ENCODE results near the gene BID.

BID gene

DNA sequence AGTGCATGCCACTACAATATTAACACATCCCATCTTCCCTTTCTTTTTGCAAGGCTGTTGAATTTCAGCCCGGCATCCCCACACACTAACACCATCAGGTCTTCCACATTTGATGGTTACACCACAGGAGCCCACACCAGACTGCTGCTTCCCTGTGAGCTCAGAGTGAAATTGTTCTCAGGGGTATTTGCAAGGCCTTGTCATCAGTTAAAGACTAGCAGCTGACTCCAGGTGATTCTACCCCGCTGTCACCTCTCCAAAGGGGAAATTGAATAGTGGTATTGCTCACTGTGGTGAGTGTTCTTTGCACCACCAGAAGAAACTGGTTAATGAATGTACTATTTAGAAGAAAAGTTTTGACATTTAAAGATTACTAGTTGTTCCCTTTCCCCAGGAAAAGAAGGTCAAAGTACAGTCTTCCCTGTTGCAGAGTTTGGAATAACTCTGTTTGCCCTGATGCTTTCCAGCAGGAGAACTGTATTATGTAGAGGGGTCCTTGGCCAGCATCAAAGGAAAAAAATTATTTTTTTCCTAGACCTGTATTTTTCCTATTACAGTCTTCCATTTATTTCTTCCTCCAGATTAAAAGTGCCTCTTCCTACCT is 41.9 kb downstream of the BID start:
- DNase-seq, result no peak

DNA sequence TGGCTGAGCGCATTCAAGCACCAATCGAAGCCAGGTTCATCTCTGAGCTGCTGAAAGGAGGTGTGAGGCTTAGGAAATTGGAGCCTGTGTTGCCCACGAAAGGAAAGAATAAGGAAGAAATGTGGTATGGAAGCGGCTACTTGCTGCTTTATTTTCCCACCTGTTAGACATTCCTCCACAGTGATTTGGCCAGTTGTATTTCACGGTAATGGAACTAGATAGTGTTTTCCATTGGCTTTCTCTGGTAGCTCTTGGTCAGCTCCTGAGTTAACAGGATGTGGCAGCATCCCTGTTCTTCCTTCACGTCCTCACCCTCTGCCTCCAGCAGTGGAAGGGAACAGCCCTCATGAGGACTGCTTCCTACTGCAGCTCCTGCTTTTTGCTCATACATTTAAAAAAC is 44.7 kb downstream of the BID start:
- no peak for DNase-seq

DNA sequence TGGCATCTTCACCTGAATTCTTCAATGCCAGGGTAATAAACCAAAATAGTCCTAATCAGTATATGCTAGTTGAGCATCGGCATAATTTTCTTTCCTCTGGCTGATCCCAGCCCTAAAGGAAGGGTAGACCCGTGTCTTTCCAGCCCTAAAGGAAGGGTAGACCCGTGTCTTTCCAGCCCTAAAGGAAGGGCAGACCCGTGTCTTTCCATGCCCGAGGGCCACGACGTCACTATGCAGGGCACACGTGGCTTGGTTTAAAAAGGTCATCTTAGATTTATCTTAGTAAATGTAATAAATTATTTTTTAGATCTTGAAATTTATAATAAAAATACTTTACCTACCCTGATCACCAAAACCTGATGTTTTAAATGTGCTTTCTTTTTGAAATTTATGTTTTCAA is 45.5 kb downstream of the BID start:
- DNase-seq, result no peak

DNA sequence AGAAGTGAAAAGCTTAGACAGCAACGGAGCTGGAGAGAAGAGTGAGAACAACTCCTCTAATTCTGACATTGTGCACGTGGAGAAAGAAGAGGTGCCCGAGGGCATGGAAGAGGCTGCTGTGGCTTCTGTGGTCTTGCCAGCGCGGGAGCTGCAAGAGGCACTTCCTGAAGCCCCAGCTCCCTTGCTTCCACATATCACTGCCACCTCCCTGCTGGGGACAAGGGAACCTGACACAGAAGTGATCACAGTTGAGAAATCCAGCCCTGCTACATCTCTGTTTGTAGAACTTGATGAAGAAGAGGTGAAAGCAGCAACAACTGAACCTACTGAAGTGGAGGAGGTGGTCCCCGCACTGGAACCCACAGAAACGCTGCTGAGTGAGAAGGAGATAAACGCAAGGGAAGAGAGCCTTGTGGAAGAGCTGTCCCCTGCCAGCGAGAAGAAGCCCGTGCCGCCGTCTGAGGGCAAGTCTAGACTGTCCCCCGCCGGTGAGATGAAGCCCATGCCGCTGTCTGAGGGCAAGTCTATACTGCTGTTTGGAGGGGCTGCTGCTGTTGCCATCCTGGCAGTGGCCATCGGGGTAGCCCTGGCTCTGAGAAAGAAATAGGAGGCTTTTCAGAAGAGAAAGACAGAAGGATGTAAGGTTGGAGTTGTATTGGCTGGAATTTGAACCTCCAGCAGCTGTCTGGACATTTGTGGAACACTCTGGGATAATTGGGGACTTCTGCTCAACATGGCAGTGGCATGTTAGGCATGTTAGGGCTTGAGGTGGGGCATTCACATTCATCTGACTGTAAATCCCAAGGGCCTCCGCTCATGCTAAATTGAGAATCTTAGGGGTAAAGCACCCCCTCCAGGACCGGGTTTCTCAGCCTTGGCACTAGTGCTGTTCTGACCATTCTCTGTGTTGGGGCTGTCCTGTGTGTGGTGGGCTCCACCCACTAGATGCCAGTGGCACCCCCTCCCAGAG is 47.1 kb downstream of the BID start:
- no peak for DNase-seq

DNA sequence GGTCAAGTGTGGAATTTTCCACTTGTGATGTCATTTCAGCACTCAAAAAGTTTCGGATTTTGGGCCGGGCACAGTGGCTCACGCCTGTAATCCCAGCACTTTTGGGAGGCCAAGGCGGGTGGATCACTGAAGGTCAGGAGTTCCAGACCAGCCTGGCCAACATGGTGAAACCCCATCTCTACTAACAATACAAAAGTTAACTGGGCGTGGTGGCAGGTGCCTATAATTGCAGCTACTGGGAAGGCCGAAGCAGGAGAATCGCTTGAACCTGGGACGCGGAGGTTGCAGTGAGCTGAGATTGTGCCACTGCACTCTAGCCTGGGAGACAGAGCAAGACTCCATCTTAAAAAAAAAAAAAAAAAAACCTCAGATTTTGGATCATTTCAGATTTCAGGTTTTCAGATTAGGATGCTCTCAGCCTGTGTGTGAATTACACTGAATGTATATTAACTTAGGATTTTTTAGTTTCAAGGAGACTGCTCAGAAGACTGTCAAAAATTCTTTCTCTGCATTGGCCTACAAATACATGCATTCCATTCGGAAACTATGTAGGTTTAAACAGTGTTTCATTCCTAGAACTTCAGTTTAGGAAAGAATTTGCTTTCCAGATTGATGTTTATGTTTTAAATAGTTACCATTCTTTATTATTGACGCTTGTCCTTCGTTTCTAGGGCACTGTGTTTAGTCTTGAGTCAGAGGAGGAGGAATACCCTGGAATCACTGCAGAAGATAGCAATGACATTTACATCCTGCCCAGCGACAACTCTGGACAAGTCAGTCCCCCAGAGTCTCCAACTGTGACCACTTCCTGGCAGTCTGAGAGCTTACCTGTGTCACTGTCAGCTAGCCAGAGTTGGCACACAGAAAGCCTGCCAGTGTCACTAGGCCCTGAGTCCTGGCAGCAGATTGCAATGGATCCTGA is 48.0 kb downstream of the BID start:
- no peak for DNase-seq

DNA sequence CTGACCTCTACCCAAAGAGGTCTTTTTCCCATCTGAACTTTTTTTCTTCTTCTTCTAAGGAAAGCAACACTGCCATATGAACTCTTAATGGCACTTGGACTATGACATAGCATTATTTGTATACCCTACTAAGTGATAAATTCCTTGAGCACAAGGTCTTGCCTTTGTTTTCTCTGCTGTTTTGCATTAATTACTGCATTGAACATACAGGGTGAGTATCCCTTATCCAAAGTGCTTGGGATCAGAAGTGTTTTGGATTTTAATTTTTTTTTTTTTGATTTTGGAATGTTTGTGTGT is 48.8 kb downstream of the BID start:
- DNase-seq, result no peak

DNA sequence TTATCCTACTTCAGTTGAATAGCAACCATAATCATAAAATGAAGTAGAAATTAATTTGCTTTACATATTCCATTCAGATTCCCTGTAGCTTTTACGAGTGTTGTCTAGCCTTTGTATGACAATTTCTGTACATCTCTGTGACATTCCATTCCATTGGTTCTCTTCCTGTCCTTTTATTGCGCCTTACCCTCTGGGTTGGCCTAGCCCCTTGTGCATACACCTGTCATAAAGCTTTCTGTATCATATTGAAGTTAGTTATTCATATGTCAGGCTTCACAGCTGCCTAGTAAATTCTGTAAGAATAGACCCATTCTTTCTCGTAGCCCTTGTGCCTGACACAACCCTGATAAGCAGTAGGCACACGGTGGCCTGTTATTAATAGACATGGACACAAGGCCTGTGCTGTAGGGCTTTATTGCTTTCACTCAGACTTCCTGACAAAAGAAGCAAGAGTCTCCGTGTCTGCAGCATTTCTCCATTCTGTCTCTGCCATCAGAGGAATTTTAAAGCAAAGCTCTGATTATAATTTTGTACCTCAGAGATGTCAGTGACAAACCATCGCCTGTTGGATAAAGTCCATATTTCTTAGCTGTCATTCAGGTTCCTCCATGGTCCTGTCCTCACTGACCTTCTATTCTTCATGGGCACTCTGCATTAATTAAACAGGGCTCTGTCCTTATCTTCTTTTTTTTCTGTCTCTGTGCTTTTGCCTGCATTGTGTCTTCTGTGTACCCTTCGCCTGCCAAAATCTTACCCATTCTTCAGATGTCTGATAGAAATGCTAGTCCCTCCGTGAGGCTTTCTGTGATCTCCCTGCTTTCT is 49.4 kb downstream of the BID start:
- no peak for DNase-seq

DNA sequence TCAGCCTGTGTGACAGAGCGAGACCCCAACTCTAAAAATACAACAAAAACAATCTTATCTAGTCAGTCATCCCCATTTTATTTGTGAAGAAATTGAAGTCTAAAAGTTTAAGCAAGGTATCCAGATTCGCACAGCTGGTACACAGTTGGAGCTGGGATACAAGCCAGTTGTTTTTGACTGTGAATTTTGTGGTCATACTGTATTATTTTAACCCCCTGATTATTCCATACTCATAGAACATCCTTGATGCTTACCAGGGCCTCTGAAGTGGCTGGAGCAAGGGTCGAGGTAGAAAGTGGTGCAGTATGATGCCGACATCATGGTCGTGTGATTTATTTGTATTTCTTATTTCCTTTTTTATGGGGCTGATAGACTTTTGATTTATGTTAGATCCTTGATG is 50.0 kb downstream of the BID start:
- no peak for DNase-seq

DNA sequence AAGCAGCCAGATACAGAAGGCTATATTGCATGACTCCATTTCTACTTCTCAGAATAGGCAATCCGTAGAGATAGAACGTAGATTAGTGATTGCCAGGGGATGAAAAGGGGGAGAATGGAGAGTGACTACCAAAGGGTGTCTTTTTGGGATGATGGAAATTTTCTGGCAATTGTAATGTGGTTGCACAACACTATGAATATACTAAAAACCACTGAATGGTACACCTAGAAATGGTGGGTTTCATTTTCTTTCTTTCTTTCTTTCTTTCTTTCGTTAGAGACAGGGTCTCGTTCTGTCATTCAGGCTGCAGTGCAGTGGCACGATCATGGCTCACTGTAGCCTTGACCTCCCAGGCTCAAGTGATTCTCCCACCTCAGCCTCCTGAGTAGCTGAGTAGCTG is 54.4 kb downstream of the BID start:
- no peak for DNase-seq

DNA sequence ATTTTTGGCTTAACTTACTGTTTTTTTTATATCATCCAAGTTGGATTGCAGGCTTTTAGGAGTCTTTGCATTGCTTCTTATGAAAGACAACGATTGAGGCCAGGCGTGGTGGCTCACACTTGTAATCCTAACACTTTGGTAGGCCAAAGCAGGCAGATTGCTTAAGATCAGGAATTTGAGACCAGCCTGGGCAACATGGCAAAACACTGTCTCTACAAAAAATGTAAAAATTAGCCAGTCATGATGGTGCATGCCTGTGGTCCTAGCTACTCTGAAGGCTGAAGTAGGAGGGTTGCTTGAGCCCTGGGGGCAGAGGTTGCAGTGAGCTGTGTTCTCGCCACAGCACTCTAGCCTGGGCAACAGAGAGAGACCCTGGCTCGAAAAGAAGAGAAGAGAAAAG is 56.6 kb downstream of the BID start:
- DNase-seq, result no peak

DNA sequence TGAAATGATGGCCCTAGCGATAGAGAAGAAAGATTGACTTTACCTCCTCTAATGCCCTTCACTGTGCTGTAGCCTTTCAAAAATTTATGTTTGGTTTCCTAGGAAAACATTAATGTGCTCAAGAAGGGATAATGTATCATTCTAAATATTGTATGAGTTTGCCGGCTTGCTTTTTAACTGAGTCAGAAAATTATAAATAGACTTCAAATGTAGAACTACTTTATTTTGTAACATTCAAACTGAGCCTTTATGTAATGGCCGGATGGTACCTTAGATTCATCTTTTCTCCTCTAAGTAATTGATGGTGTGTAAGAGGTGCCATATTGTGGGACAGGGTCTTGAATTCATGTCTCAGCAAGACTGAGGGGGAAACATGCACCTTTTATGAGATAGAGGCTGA is 57.7 kb downstream of the BID start:
- DNase-seq, result no peak

DNA sequence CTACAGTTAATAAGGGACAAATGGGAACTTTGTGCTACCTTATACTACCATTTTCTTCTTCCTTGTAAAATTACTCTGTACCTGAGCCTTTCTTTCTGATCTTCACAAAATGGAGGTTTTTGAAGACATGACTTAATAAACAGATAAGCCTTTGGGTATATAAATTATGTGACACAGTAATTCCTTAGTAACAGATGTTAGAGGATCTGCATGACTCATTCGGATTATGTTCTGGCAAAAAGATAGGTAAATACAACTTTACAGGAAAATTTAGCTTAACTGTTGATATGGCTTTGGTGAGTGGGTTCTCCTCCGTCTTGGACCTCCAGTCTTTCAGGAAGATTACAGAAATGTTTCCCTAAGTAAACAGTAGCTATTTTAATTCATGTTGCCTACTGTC is 61.8 kb downstream of the BID start:
- no peak for DNase-seq

DNA sequence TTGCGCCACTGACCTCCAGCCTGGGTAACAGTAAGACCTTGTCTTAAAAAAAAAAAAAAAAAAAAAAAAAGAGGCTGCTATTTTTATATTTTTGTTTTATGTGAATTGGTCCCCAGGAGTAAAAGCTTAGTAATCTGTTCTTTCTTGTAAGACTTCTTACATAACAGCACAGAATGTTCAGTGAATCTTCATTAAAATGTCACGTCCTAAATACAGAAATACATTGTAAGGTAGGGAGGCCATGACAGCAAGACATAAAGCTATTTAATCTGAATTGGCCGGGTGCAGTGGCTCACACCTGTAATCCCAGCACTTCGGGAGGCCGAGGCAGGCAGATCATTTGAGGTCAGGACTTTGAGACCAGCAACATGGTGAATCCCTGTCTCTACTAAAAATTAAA is 64.2 kb downstream of the BID start:
- no peak for DNase-seq

DNA sequence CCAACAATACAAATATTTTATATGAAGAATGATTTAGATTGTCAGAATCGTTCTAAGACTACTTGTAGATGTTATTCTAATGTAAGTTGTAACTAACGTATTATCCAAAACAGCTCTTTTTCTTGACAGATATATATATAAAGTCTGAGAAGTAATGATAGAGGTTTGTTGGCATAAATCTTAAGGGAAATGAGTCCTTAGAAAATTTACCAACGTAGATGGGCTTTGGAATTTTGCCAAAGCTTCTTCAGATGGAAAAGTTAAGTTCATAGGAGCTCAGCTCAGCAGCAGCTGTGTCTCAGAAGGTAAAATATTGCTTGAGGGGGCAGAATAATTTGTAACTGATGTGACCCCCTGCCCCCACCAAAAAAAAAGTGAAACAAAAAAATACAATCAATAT is 66.7 kb downstream of the BID start:
- DNase-seq, result no peak

DNA sequence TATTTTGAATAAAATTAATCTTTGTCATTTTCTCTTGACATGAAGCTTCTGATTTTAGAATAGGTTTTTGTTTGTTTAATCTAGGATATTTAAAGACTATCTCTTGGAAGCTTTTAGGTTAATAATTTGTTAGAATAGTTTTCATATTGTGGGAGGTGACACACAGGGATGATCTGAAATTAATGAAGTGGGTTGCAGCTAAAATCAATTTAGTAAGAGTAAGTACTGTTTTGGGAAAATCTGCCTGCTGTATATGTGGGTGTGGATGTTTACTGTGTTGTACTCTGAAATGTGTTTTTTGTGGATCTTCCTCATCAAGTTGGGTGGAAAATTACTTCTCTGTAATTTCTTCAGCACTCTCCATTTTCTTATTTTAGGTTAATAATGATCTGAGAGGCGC is 67.3 kb downstream of the BID start:
- DNase-seq, result no peak

DNA sequence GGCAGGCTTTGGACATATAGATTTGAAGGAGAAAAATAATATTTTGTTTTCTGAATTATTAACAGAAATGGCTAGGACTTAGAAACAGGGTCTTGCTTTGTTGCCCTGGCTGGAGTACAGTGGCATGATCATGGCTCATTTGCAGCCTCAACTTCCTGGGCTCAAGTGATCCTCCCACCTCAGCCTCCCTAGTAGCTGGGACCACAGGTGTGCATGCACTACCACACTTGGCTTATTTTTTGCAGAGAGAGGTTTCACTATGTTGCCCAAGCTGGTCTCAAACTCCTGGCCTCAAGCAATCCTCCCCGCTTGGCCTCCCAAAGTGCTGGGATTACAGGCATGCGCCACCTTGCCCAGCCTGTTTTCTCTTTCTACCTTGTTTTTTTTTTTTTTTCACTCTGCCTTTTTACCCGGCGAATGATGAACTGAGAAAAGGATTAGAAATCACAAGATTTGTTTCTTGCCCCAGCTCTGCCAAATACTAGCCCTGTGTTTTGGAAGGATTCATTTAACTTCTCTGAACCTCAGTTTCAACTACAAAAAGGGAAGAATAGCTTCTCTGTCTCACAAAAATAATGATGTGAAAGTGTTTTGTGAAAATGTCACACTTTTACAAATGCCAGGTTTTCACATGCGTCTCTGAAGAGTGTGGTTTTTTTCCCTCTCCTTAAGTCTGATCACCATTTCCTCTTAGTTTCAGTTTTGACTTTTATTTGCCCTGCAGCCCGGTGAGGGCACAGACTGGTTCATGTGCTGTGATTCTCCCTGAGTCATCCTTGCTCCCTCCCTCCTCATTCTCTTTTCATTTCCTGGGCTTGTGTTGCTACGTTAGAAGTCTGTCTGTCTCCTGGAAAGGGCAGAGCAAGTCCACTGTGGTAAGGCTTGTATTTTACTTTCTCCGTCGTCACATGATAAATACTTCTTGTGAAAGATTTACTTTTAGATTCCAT is 68.0 kb downstream of the BID start:
- DNase-seq, result no peak

DNA sequence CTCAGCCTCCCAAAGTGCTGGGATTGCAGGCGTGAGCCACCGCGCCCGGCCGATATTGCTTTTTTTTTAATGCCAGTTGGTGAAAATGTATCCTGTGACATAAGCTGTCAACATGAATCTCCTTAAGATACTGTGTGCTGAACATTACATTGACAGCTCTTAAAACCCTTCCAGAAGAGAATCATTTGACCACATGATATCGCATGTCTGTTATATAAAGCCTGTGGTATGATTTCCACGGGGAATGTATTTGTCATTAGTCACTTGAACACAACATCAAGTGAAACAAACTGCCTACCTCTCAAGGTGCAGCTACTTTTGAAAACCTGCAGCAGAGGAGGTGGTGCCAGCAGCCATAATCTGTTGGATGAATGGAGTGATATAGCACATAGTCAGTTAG is 68.7 kb downstream of the BID start:
- DNase-seq, result no peak

DNA sequence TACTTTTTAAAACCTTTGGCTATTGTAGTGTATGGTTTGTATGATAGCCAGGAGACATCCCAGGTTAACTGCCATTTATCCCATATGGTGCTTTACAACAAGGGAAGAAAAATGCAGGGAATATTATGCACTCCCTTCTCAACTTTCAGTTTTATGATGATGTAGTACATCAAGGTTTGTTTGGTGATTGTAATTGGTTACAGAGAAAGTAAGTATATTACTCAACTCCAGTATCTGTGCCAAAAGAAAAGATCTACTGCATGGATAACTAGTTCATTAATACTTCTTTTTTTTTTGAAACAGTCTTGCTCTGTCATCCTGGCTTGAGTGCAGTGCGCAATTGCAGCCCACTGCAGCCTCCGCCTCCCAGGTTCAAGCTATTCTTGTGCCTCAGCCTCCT is 70.5 kb downstream of the BID start:
- DNase-seq, result no peak

DNA sequence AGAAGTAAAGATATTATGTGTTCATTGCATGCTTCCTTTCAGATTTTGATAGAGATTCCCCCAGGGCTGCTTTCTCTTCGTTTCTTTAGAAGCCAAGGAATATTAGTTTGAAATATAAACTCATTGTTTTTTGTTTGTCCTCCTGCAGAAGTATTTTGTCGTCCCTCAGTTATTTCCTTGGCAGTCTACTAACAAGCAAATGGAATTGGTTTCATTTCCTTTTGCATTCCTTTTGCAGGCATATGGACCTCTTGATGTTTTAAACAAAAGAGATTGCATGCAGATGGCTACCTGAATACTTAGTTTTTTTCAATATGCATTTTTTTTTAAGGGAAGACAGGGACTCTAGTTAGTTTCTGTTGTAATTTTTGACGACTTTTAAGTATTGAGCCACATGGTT is 73.5 kb downstream of the BID start:
- DNase-seq, result no peak

DNA sequence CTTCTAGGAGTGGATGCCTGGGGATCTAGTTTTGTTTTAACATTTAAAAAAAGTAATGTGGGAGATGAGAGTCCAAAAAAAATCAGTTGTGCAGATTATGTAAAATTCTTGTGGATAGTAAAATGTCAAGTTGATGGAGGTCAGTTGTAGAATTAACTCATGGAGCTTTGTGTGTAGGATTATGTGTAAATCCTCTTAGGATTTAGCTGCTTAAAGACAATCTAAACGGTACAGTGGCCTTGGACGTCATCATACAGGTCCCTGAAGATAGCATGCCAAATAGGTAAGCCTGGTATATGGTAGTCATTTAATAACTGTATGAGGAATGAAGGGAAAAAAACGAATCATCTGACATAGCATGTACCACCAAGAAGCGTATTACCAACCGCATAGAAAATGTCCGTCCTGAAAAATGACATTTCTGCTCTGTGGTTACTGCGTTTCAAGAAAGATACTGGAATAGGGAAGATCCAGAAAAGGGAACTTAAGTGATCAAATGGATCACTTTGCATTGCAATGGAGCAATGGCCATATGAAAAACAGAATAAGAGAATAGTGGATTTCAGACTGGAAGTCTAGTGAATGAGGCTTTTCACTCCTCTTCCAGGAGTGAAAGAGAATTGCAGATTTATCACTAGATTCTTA is 74.5 kb downstream of the BID start:
- DNase-seq, result no peak

DNA sequence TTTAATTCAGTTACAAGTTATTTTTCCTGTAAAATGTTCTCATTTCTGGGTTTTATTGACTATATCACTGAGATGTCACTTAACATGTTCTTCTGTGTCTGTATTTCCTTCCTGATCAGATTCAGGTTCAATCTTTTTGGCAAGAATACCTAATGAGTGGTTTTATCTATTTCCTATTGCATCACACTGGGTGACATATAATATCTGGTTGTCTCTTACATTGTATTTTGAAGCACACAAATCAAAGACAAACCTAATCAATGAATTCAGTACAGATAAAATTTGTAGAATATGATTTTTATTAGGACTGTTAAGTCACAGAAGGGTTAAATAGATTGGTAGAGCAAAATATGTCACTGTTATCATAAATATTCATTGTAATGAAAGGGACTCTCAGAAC is 75.3 kb downstream of the BID start:
- no peak for DNase-seq

Measured in NCI-H446 treated with DMSO at 0.1 percent for 48 hours (cell line).